CD4-positive, alpha-beta T cell treated with Interleukin-4 for 1 hour (primary cell): Measurements from ENCODE around the gene PM20D1.
A peak's percentile ranks its signal among the peaks of the same experiment; 100 is the strongest.
"Not testable (repeated sequence)": the region's sequence is repeated elsewhere in the genome, so short reads cannot be mapped to it uniquely, and the experiment has no call there.

Experiments
- DNase-seq, 2 donors: peaks; one replicate each; pipeline ENCODE4 v3.0.0-alpha.2; 2020 to 2022

PM20D1 gene, protein sequence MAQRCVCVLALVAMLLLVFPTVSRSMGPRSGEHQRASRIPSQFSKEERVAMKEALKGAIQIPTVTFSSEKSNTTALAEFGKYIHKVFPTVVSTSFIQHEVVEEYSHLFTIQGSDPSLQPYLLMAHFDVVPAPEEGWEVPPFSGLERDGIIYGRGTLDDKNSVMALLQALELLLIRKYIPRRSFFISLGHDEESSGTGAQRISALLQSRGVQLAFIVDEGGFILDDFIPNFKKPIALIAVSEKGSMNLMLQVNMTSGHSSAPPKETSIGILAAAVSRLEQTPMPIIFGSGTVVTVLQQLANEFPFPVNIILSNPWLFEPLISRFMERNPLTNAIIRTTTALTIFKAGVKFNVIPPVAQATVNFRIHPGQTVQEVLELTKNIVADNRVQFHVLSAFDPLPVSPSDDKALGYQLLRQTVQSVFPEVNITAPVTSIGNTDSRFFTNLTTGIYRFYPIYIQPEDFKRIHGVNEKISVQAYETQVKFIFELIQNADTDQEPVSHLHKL

DNA sequence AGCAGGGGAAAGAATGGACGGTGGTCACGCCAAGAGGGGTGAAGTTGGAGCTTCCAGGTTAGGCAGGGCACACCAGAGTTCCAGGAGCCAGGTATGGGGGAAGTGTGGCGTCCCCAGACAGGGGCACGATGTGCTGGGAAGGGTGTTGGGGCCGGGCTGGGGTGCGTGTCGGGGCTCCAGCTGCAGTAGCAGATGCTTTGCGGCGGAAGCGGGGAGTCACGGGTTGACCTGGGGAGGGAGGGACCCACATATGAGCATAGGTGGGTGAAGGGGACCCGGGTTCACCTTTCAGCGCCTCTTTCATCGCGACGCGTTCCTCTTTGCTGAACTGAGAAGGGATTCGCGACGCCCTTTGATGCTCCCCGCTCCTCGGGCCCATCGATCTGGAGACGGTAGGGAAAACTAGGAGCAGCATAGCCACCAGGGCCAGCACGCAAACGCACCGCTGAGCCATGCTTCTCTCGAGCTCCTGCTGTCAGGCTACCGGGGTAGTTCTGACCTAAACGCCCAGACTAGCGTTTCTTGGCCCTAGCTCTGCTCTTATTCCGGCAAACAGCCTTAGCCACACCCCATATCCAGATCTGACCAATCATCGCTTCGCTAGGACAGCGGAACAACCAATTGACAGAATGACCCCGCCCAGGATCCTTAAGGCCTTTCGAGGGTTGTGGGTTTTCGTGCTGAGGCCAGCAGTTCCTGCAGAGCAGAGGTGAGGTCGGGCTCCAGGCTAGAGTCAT is at the start of gene PM20D1:
TSS of gene PM20D1 (minus strand) at position 514 of the 737 bp plus-strand sequence. CDS start at position 454, 60 bp downstream.
- peak; percentile 95 for DNase-seq

DNA sequence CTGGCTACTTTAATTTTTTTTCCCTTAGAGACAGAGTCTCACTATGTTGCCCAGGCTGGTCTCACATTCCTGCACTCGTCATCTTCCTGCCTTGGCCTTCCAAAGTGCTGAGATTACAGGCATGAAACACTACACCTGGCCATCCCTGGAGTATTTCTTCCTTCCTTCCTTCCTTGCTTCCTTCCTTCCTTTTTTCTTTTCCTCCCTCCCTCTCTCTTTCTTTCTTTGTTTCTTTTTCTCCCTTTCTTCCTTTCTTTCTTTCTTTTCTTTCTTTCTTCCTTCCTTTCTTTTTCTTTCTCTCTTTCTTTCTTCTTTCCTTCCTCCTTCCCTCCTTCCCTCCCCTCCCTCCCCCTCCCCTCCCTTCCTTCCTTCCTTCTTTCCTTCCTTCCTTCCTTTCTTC is 46.4 kb upstream of the PM20D1 start:
- DNase-seq = no peak

DNA sequence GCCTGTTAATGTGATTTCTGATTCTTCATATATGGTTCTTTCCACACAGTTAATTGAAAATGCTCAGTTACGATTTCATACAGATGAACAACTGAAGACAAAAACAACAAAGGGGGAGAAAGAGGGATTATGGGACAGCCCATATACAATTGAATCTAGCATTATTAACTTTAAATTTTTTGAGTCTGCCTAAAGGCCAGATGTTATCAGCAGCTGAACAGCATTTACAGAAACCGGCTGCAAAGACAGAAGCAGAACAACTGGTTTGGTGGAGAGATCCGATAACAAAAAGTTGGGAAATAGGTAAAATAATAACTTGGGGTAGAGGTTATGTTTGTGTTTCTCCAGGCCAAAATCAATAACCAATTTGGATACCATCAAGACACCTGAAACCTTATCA is 44.2 kb upstream of the PM20D1 start:
- not testable (repeated sequence) for DNase-seq

DNA sequence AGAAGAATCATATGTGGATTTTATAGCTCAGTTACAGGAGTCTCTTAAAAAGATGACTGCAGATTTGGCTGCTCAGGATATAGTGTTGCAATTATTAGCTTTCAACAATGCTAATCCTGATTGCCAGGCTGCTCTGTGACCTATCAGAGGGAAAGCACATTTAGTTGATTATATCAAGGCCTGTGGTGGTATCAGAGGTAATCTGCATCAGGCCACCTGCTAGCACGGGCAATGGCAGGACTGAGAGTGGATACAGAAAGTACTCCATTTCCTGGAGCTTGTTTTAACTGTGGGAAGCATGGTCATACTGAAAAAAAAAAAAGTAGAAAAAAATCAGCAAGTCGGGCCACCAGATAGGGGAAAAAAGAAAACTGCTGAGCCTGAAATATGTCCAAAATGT is 42.2 kb upstream of the PM20D1 start:
- DNase-seq = not testable (repeated sequence)

DNA sequence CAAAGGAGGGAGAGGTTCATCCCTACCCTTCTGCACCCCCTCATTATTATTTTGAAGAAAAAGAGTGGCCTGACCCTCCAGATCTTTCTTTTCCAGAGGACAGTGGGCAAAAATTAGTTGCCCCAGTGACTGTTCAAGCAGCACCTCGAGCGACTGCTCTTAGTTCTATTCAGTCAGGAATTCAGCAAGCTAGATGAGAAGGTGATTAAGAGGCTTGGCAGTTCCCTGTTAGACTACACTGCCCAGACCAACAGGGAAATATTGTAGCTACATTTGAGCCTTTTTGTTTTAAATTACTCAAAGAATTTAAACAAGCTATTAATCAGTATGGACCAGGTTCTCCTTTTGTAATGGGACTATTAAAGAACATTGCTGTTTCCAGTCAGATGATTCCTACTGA is 41.5 kb upstream of the PM20D1 start:
- DNase-seq = not testable (repeated sequence)

DNA sequence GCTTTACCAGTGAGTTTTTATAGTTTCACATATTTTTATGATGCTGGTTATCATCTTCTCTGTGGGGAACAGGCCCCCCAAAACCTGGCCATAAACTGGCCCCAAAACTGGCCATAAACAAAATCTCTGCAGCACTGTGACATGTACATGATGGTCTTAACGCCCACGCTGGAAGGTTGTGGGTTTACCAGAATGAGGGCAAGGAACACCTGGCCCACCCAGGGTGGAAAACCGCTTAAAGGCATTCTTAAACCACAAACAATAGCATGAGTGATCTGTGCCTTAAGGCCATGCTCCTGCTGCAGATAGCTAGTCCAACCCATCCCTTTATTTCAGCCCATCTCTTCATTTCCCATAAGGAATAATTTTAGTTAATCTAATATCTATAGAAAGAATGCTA is 40.7 kb upstream of the PM20D1 start:
- not testable (repeated sequence) for DNase-seq

DNA sequence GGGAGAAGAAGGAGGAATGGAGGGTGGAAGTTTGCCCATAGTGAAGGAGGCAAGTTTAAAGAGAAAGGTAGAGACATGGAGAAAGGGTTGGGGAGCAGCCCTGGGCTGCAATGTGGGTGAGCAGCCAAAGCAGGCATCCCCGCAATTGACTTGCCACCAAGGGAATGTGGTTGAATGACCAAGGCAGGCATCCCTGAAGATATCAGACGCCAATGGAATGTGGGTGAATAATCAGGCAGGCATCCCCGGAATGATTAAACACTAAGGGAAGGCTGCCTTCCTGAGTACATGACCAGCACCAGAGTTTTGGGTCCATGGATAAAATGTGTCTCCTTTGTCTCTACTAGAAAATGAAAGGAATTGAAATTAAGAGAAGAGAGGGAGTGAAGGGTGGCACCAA is 39.8 kb upstream of the PM20D1 start:
- DNase-seq = not testable (repeated sequence)

DNA sequence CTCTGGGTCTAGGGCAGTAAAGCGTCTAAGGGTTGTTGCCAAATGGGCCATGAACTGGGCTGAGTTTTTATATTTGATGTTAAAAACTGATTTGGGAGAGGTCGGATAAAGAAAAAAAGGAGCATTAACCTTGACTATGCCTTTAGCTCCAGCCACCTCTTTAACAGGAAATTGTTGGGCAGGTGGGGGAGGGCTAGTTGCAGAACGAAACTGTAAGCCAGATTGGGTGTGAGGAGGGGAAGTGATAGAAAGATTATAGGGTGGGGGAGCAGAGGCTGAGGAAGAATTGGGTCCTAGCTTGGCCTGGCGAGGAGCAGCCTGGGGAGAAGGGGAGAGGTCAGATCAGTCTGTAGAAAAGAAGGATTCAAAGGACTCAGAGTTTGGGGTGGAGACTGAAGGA is 39.1 kb upstream of the PM20D1 start:
- peak in 1 of 2 donors; percentile 4 for DNase-seq

DNA sequence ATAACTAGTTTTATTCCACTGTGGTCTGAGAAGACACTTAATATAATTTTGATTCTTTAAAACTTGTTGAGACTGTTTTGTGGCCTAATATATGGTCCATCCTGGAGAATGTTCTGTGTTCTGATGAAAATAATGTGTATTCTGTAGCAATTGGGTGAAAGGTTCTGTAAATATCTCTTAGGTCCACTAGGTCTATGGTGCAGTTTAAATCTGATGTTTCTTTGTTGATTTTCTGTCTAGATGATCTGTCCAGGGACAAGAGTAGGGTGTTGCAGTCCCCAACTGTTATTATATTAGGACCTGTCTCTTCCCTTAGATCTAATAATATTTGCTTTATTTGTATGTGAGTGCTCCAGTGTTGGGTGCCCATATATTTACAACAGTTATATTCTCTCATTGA is 33.9 kb upstream of the PM20D1 start:
- no peak for DNase-seq

DNA sequence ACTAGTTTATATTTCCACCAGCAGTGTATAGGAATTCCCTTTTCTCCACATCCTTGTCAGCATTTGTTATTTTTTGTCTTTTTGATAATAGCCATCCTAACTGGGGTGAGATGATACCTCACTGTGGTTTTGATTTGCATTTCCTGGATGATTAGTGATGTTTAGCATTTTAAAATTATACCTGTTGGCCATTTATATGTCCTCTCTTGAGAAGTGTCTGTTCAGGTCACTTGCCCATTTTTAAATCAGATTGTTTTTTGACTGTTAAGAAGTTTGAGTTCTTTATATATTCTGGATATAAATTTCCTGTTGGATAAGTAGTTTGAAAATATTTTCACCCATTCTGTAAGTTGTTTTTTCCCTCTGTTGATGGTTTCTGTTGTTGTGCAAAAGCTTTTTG is 31.0 kb upstream of the PM20D1 start:
- DNase-seq = no peak

DNA sequence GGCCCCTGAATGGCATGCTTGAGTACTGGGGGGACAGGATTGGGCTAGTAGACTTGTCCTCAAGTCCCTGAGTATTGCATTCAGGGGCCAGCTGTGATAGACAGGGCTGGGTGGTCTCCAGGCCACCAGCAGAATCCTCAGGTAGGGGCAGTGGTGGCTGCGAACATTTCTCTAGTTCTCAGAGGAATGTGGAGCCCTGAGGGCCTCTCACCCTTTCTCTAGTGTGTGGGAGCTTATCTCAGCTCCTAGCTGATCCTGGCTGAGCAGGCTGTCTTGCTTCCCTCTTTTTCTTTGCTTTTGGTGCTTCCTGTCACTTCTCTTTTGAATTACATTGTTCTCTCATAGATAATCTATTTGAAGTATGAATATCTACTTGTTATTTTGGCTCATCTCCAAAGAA is 30.0 kb upstream of the PM20D1 start:
- no peak for DNase-seq

DNA sequence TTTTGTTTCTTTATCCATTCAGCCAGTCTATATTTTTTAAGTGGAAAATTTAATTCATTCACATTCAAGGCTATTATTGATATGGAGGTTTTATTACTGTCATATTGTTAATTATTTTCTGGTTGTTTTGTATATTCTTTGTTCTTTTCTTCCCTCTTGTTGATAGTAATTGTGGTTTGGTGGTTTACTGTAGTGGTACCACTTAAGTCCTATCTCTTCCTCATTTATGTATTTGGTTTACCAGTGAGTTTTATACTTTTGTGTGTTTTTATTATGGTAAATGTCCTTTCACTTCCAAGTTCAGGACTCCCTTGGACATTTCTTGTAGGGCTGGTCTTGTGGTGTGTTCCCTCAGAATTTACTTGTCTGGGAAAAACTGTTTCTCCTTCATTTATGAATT is 28.1 kb upstream of the PM20D1 start:
- DNase-seq = no peak

DNA sequence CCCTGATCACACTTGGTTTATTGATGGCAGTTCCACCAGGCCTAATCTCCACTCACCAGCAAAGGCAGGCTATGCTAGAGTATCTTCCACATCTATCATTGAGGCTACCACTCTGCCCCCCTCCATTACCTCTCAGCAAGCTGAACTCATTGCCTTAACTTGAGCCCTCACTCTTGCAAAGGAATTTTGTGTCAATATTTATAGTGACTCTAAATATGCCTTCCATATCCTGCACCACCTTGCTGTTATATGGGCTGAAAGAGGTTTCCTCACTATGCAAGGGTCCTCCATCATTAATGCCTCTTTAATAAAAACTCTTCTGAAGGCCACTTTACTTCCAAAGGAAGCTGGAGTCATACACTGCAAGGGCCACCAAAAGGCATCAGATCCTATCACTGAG is 23.2 kb upstream of the PM20D1 start:
- DNase-seq = not testable (repeated sequence)

DNA sequence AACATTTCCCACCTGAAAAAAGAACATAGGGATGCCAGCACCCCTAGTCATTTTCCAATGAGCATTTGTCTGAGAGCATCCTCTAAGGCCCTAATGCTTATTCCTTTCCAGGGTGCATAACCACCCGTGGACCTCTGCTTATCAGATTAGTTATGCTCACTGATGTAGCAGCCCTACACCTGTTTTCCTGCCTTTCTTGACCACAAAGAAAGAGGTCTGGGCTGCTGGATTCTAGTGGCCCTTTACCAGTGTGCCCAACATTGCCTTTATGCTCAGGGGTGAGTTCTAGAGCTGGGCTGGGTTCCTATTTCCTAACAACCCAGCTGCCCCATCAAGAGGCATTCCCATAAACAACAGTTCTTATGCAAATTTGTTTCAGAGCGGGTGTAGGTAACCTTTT is 20.3 kb upstream of the PM20D1 start:
- no peak for DNase-seq

DNA sequence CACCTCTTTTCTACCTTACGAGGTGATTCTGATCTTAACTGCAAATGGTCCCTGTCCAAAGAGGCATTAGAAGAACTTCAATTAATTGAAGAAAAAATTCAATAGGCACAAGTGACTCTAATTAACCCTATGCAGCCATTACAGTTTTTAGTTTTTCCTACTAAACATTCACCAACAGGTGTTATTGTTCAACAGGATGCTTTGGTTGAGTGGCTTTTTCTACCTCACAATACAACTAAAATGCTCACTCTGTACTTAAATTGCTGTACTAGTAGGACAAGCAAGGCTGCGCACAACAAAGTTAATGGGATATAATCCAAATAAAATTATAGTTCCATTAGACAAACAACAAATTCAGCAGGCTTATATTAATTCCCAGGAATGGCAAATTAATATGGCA is 11.6 kb upstream of the PM20D1 start:
- DNase-seq = no peak

DNA sequence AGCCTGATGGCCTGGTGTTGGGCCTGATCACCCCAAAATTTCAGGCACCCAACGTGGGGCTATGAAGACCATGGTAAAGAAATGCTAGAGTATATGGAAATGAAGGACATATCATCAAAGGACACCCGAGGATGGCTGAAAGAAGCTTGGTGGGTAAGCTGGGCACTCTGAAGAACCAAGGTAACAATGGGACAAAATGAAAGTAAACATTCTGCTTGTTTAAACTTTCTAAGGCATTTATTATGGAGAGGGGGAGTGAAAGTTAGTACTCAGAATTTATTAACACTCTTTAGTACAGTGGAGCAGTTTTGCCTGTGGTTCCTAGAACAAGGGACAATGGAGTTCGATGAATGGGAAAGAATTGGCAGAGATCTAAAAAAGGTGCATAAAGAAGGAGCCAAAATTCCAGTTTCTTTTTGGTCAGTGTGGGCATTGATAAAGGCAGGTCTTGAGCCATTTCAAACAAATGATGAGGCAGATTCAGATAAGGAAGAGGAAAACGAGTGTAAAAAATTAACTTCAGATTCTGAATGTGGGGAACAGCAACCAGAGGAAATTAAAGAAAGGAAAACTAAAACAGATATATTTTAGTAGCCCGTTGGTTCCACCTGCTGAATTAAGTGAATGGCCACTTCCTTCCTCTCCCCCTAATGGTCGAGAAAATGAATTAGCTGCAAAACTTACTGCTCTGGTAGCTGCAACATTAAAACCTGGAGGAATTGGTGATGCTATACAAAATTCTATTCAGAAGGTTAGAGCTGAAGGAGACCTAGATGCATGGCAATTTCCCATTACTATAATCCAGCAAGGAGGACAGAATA is 8.4 kb upstream of the PM20D1 start:
- peak in 1 of 2 donors; percentile 7 for DNase-seq

DNA sequence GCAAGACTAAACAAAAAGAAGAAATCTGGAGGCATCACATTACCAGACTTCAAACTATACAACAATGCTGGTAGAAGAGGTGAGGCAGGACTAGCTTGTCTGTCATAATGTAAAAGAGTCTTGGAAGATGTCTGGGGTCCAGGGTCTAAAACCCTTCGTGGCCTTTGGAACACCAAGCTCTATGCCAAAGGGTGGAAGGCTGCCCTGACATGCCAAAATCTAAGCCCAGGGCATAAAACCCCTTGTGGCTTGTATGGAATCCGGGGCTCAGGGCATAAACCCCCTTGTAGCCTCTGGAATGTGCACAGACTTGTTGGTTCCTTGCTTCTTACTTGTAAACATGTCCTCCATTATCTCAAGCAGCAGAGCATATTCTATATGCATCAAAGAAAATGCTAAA is 7.6 kb upstream of the PM20D1 start:
- DNase-seq = not testable (repeated sequence)

DNA sequence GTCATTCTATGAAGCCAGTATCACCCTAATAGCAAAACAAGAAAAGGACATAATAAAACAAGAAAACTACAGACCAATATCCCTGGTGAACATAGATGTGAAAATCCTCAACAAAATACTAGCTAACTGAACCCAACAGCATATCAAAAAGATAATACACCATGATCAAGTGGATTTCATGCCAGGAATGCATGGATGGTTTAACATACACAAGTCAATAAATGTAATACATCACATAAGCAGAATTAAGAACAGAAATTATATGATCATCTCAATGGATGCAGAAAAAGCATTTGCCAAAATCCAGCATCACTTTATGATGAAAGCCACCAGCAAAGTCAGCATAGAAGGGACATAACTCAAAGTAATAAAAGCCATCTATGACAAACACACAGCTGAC is 6.5 kb upstream of the PM20D1 start:
- no peak for DNase-seq

DNA sequence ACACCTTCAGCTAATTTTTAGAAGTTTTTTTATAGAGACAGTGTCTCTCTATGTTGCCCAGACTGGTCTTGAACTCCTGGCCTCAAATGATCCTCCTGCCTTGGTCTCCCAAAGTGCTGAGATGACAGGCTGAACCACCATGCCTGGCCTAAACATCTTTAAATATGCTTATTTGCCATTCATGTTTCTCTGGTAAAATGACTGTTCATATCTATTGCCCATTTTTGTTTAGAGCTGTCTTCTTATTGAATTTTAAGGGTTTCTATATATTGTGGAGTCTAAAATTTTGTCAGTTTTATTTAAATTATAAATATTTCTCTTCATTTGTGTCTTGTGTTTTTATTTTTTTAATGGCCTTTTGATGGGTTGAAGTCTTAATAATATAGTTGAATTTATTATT is 3.0 kb upstream of the PM20D1 start:
- DNase-seq = no peak

DNA sequence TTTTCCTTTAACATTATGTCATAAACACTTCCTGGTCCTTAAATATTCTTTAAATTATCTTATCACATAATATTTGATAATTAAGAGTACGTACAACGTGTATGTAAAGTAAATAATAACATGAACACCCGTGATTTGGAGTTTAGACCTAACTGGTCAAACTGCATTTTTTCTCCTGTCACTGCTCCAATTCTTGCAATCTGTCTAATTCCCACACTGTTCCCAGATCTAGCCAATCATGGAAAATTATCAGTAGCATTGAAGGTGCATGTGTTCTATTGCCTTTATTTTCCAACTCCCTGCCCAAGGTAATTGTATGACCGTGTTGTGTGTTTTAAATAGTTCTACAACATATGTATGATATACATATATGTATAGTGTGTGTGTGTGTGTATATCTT is 2.1 kb upstream of the PM20D1 start:
- DNase-seq = no peak

DNA sequence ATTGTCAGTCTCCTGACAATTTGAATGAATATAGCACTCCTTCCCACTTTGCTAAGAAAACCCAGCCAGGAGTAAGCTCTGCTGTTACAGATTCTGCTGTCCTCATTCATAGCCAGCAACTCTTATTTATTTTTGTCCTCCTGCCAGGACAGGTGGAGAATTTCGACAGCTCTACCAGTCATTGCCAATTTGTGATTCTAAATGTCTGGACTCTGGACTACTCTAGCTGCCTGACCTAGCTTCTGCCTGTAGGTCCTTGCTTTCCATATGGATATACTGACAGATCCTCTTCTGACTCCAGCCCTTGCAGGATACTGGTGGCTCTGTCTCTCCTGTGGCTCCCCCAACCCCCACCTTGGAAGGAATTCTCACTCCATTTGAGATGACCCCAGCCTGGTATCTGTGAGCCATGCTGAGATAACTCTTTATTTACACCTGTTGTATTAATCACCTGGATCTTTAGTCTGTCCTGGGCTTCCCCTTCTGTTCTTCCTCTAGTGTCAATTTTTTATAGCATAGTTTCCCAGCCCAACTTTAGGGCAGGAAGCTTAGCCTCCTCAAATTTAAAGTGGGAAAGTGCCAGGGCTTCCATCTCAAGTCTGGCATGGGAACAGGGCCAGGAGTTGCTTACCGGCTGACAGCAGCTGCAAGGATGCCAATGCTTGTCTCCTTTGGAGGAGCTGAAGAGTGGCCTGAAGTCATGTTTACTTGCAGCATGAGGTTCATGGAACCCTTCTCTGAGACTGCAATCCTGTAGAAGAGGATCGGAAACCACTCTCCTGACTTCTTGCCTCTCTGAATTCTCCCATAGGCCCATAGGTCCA is 6.7 kb downstream of the PM20D1 start:
- DNase-seq = no peak

DNA sequence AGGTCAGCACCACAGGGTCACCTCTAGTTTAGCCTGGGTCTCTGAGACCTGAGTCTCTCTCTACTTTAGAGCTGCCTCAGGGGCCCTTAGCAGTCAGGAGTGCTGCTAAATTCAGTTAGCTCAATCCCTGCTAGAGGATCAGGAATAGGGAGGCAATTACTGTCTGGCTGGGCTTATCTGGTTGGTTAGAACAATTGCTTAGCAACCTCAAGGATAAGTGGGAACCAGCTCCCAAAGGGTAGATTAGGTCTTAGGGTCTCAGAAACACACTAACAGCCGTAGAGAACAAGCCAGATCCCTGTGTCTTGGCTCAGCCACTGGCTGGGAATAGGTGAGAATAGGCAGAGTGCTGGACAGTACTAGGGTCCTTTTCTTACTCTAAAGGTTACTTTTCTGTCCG is 7.7 kb downstream of the PM20D1 start:
- no peak for DNase-seq
